Measurements from ENCODE around the gene EPDR1. TPM values are rescaled to one million over a fixed set of nuclear protein-coding genes. Genes with fewer than 3 reads are reported as not detected.

Gene EPDR1
- polyA plus RNA-seq, 1 donor from 2014 or later: 1.7 TPM

DNA sequence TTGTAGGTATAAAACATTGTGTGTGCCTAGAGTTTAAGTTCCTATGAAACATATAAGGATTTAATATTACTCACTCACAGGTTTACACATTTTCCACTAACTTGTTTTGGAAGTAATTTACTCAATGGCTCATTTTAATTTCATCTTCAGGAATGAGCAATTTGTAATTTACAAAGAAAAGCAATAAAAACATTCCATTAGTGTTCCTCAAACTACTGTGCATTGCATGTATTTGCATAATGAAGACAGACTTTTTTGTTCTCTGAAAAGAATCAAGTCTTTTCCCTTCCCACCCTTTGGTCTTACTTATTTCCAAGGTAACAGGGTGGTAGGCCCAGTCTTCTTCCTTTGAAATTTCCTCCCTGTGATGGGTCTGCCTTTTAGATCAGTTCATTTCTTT lies 61.2 kb downstream of the EPDR1 start:
- Histone ChIP-seq H3K4me2 (ENCODE audit: low read length) (no peak overlapping the region), H4K20me1 (ENCODE audit: insufficient read depth) (no peaks in the 10 kb centered on the region), H2AFZ (ENCODE audit: low read depth, low read length) (no peak overlapping the region), H3K4me3 (ENCODE audit: low read length) (no peak overlapping the region), H3F3A (ENCODE audit: insufficient read depth, low read length, poor library complexity, severe bottlenecking) (no peaks in the 10 kb centered on the region), H3K9me3 (ENCODE audit: low read length) (no peaks in the 10 kb centered on the region), H3K9me2 (ENCODE audit: insufficient read depth, low read length) (no peaks in the 10 kb centered on the region), H3K79me2 (replicated peaks; ENCODE audit: insufficient read depth, low read length) (no peaks in the 10 kb centered on the region), H3K27ac (ENCODE audit: low read length) (no peak overlapping the region), H3K9ac (ENCODE audit: low read length) (no peak overlapping the region), H3K27me3 (ENCODE audit: insufficient read depth, low read depth, low read length) (no peaks in the 10 kb centered on the region), H3K36me3 (ENCODE audit: insufficient read depth, low read length) (no peaks in the 10 kb centered on the region)
- TF ChIP-seq RAD21 (conservative IDR thresholded peaks at IDR 0.05) (no peak), TAF1 (IDR thresholded peaks at IDR 0.05; ENCODE audit: low read depth) (no peak), EP300 (conservative IDR thresholded peaks at IDR 0.05; ENCODE audit: poor library complexity, severe bottlenecking) (no peak), POLR2AphosphoS5 (IDR thresholded peaks at IDR 0.05) (no peak), EZH2 (IDR thresholded peaks at IDR 0.05; ENCODE audit: borderline replicate concordance, insufficient read depth, low read length, poor library complexity, severe bottlenecking) (no peak), MXI1 (conservative IDR thresholded peaks at IDR 0.05; ENCODE audit: poor library complexity, severe bottlenecking) (no peak), SMC3 (conservative IDR thresholded peaks at IDR 0.05; ENCODE audit: poor library complexity) (no peak)
- TF ChIP-seq, protein P1, sequence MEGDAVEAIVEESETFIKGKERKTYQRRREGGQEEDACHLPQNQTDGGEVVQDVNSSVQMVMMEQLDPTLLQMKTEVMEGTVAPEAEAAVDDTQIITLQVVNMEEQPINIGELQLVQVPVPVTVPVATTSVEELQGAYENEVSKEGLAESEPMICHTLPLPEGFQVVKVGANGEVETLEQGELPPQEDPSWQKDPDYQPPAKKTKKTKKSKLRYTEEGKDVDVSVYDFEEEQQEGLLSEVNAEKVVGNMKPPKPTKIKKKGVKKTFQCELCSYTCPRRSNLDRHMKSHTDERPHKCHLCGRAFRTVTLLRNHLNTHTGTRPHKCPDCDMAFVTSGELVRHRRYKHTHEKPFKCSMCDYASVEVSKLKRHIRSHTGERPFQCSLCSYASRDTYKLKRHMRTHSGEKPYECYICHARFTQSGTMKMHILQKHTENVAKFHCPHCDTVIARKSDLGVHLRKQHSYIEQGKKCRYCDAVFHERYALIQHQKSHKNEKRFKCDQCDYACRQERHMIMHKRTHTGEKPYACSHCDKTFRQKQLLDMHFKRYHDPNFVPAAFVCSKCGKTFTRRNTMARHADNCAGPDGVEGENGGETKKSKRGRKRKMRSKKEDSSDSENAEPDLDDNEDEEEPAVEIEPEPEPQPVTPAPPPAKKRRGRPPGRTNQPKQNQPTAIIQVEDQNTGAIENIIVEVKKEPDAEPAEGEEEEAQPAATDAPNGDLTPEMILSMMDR (IDR thresholded peaks at IDR 0.05; ENCODE audit: poor library complexity, severe bottlenecking): no peak
- TF ChIP-seq, protein P2, sequence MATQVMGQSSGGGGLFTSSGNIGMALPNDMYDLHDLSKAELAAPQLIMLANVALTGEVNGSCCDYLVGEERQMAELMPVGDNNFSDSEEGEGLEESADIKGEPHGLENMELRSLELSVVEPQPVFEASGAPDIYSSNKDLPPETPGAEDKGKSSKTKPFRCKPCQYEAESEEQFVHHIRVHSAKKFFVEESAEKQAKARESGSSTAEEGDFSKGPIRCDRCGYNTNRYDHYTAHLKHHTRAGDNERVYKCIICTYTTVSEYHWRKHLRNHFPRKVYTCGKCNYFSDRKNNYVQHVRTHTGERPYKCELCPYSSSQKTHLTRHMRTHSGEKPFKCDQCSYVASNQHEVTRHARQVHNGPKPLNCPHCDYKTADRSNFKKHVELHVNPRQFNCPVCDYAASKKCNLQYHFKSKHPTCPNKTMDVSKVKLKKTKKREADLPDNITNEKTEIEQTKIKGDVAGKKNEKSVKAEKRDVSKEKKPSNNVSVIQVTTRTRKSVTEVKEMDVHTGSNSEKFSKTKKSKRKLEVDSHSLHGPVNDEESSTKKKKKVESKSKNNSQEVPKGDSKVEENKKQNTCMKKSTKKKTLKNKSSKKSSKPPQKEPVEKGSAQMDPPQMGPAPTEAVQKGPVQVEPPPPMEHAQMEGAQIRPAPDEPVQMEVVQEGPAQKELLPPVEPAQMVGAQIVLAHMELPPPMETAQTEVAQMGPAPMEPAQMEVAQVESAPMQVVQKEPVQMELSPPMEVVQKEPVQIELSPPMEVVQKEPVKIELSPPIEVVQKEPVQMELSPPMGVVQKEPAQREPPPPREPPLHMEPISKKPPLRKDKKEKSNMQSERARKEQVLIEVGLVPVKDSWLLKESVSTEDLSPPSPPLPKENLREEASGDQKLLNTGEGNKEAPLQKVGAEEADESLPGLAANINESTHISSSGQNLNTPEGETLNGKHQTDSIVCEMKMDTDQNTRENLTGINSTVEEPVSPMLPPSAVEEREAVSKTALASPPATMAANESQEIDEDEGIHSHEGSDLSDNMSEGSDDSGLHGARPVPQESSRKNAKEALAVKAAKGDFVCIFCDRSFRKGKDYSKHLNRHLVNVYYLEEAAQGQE (IDR thresholded peaks at IDR 0.05; ENCODE audit: borderline replicate concordance): no peak

DNA sequence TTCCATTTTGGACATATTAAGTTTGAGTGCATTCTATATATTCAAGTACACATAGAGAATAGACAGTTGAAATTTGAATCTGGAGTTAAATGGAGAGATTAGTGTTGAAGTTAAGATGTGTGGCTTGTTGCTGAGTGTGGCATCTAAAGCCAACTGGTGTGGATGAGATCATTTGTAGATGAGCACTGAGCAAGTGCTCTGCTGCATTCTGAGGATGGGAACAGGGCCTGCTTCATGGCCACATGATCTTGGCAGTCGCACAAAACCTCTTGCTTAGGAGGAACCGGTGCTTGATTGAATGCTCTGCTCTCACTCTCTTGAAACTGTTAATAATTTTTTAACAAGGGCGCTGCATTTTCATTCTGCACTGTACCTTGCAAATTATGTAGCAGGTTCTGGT lies 62.0 kb downstream of the EPDR1 start:
- Histone ChIP-seq H3K36me3 (ENCODE audit: insufficient read depth, low read length) (no peaks in the 10 kb centered on the region), H3K79me2 (replicated peaks; ENCODE audit: insufficient read depth, low read length) (no peaks in the 10 kb centered on the region)

More for the DNA sequence above, 62.0 kb downstream of the EPDR1 start:
- Histone ChIP-seq H3F3A (ENCODE audit: insufficient read depth, low read length, poor library complexity, severe bottlenecking) (no peaks in the 10 kb centered on the region), H3K9me2 (ENCODE audit: insufficient read depth, low read length) (no peaks in the 10 kb centered on the region), H3K27me3 (ENCODE audit: insufficient read depth, low read depth, low read length) (no peaks in the 10 kb centered on the region), H3K9ac (ENCODE audit: low read length) (no peak overlapping the region), H3K4me3 (ENCODE audit: low read length) (no peak overlapping the region), H3K4me2 (ENCODE audit: low read length) (no peak overlapping the region), H3K27ac (ENCODE audit: low read length) (no peak overlapping the region), H3K9me3 (ENCODE audit: low read length) (no peaks in the 10 kb centered on the region), H4K20me1 (ENCODE audit: insufficient read depth) (no peaks in the 10 kb centered on the region), H2AFZ (ENCODE audit: low read depth, low read length) (no peak overlapping the region)
- TF ChIP-seq TAF1 (IDR thresholded peaks at IDR 0.05; ENCODE audit: low read depth): no peak
- no peak for TF ChIP-seq POLR2AphosphoS5 (IDR thresholded peaks at IDR 0.05)
- no peak for TF ChIP-seq EZH2 (IDR thresholded peaks at IDR 0.05; ENCODE audit: borderline replicate concordance, insufficient read depth, low read length, poor library complexity, severe bottlenecking)
- TF ChIP-seq, protein P1 (IDR thresholded peaks at IDR 0.05; ENCODE audit: poor library complexity, severe bottlenecking): no peak
- TF ChIP-seq RAD21 (conservative IDR thresholded peaks at IDR 0.05): no peak
- TF ChIP-seq EP300 (conservative IDR thresholded peaks at IDR 0.05; ENCODE audit: poor library complexity, severe bottlenecking): no peak
- TF ChIP-seq MXI1 (conservative IDR thresholded peaks at IDR 0.05; ENCODE audit: poor library complexity, severe bottlenecking): no peak
- no peak for TF ChIP-seq SMC3 (conservative IDR thresholded peaks at IDR 0.05; ENCODE audit: poor library complexity)
- TF ChIP-seq, protein P2 (IDR thresholded peaks at IDR 0.05; ENCODE audit: borderline replicate concordance): no peak

Measured in neural cell (in vitro differentiated cells).